GM10266 (cell line): ENCODE measurements around the gene LINC00237.

Source experiments
- DNase-seq: peaks from one replicate; pipeline ENCODE4 v3.0.0; 2012; ENCODE audit errors: extremely low spot score
- TF ChIP-seq, protein P1 (sequence below): IDR thresholded peaks from 2 replicates; pipeline ENCODE4 v1.5.1; 2012; ENCODE audit warnings: mild to moderate bottlenecking, low read depth; ENCODE audit not compliant: control insufficient read depth, insufficient read depth; ENCODE audit errors: missing control alignments

Gene LINC00237

GRCh38 chr20:21113697-21114096 is 7.5 kb upstream of the LINC00237 start:
- TF ChIP-seq, protein P1, sequence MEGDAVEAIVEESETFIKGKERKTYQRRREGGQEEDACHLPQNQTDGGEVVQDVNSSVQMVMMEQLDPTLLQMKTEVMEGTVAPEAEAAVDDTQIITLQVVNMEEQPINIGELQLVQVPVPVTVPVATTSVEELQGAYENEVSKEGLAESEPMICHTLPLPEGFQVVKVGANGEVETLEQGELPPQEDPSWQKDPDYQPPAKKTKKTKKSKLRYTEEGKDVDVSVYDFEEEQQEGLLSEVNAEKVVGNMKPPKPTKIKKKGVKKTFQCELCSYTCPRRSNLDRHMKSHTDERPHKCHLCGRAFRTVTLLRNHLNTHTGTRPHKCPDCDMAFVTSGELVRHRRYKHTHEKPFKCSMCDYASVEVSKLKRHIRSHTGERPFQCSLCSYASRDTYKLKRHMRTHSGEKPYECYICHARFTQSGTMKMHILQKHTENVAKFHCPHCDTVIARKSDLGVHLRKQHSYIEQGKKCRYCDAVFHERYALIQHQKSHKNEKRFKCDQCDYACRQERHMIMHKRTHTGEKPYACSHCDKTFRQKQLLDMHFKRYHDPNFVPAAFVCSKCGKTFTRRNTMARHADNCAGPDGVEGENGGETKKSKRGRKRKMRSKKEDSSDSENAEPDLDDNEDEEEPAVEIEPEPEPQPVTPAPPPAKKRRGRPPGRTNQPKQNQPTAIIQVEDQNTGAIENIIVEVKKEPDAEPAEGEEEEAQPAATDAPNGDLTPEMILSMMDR = no peak
- DNase-seq = no peak

DNA sequence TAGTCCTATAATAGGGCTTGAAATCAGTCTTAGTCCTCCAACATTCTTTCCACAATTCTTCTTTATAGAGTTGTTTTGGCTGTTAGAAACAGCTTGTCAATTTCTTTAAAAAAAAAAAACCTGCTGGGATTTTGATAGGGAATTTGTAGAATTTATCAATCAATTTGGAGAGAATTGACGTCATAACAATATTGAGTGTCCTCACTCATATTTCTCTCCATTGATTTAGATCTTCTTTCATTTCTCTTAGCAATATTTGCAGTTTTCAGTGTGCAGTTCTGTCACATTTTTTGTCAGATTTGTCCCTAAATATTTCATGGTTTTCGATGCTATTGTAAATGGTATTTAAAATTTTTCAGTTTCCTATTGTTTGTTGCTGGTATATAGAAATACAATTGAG is 5.3 kb upstream of the LINC00237 start:
- TF ChIP-seq, protein P1 = no peak
- no peak for DNase-seq

DNA sequence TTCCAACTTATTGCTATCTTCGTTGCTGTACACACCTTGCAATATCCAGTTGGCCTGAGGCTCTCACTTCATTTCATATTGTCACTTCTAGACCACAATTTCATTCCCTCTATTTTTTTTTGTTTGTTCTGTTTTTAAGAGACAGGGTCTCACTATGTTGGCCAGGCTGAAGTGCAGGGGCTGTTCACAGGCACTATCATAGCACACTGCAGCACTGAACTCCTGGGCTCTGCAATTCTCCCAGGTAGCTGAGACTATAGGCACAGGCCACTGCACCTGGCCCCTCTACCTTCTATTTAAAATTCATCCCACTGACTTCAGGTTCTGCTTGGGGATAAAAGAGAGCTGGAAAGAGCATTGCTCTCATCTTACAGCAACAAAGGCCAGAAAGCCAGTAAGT is 4.7 kb upstream of the LINC00237 start:
- DNase-seq = no peak
- TF ChIP-seq, protein P1 = no peak

GRCh38 chr20:21109144-21109543 is 3.0 kb upstream of the LINC00237 start:
- TF ChIP-seq, protein P1 = no peak
- DNase-seq = no peak

DNA sequence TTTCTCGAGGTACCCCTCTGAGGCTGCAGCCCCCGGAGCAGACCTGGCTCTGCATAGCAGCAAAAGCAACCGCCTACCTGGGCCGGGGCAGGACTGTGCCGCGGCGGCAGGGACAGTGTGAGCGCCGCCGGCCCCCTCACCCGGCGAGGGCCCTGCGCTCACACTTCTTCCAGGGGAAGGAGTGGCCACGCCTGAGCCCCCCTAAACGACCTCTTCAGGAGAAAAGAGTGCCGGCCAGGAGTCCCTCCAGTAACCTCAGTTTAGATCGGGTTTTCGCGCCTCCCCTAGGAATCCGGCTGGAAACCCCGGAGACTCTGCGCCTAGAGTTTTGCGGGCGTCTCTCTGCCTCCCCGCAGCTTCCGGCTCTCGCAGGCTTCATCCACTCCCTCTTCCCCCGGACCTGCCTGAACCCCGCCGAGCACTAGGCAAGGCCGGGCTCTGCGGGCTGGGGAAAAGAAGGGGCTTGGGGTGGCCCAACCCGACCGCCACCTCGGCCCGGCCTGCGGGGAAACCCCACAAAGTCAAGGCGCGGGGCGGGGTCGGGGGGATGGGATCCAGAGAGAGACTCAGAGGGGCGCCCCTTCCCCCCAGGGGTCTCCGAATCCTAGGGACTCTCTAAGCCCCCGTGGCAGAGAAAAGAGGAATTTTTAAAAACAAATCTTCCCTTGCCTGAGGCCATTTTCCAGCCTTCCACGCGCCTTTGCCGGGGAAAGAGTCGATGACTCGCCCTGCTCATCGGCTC is 558 bp downstream of the LINC00237 start:
- TF ChIP-seq, protein P1 = no peak
- no peak for DNase-seq

DNA sequence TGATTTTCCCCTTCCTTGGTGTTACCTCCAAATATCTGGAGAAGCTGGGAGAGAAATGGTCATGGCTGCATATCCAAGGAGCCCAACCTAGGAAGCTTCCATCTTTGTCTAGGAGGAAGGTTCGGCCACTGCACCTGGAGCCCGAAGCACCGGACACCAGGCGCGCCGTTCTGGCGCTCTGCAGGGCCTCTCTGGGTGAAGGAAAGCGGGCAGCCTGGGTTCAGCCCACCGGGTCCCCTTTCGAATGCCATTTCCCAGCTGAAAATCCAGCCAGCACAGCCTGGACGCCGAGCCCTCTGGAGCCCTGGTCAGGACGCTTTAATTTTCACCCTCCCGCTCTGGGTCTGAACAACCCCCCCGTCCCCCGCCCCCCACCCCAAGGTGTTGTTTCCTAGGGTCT is 1.2 kb downstream of the LINC00237 start:
- DNase-seq = no peak
- TF ChIP-seq, protein P1 = no peak

- DNase-seq = no peak
- TF ChIP-seq, protein P1 = no peak
These were observed 1.7 kb downstream of the LINC00237 start for GRCh38 chr20:21104466-21104761.
